H1 (cell line): ENCODE results near the gene CTNNA3. TPM values are rescaled to one million over a fixed set of nuclear protein-coding genes. Genes with fewer than 3 reads are reported as not detected.

Experiments
- ASH2L ChIP-seq: fragments of 200-600, 300-600 bp; sonication (generic); IDR thresholded peaks from one replicate; pipeline ENCODE4 v1.7.1; 2017; ENCODE audit warnings: low read length
- BRCA1 ChIP-seq: IDR thresholded peaks from 2 replicates; pipeline ENCODE4 v1.6.1; 2012; ENCODE audit warnings: low read depth, low read length, improper control_type of control experiment
- CBX8 ChIP-seq: fragments of 300-800, 300-1000 bp; sonication (generic); IDR thresholded peaks from 2 replicates; pipeline ENCODE4 v1.7.1; 2016; ENCODE audit warnings: low read depth, low read length, borderline replicate concordance
- CEBPB ChIP-seq: IDR thresholded peaks from 2 replicates; pipeline ENCODE4 v1.6.1; 2012; ENCODE audit warnings: low read depth, low read length
- CHD1 ChIP-seq: IDR thresholded peaks from 2 replicates; pipeline ENCODE4 v1.6.1; 2012; ENCODE audit warnings: low read depth, low read length, improper control_type of control experiment
- CHD2 ChIP-seq: IDR thresholded peaks from 2 replicates; pipeline ENCODE4 v1.6.1; 2012; ENCODE audit warnings: low read length, improper control_type of control experiment
- CTCF ChIP-seq, 3 experiments: IDR thresholded peaks; 1 replicate in 2 of 3; 2 replicates in 1 of 3; pipeline versions ENCODE4 v1.5.1 to v1.6.1; 2011; ENCODE audit warnings: low read length in 3 of 3, mild to moderate bottlenecking in 3 of 3, inconsistent platforms in 2 of 3, low read depth in 1 of 3, moderate library complexity in 1 of 3; ENCODE audit not compliant: insufficient read depth in 1 of 3; ENCODE audit errors: control extremely low read depth in 1 of 3
- EGR1 ChIP-seq: IDR thresholded peaks from 2 replicates; pipeline ENCODE4 v1.6.1; 2011; ENCODE audit warnings: low read depth, low read length, borderline replicate concordance
- GABPA ChIP-seq: IDR thresholded peaks from 2 replicates; pipeline ENCODE4 v1.6.1; 2011; ENCODE audit warnings: mild to moderate bottlenecking, low read length, moderate library complexity, borderline replicate concordance; ENCODE audit not compliant: insufficient read depth
- JUN ChIP-seq: IDR thresholded peaks from 2 replicates; pipeline ENCODE4 v1.6.1; 2011; ENCODE audit warnings: low read depth, mild to moderate bottlenecking, improper control_type of control experiment, low read length
- JUND ChIP-seq: IDR thresholded peaks from 2 replicates; pipeline ENCODE4 v1.6.1; 2011; ENCODE audit warnings: mild to moderate bottlenecking, improper control_type of control experiment, low read length
- KDM1A ChIP-seq: fragments of 200-600, 300-600 bp; sonication (generic); IDR thresholded peaks from 2 replicates; pipeline ENCODE4 v1.7.1; 2016; ENCODE audit warnings: mild to moderate bottlenecking, low read length, borderline replicate concordance
- KDM5A ChIP-seq: fragments of 200-600 bp; IDR thresholded peaks from 2 replicates; pipeline ENCODE4 v1.7.1; 2012; ENCODE audit warnings: mild to moderate bottlenecking, low read length, inconsistent platforms, mixed read lengths
- NRF1 ChIP-seq: IDR thresholded peaks from 2 replicates; pipeline ENCODE4 v1.6.1; 2011; ENCODE audit warnings: mild to moderate bottlenecking, low read depth, low read length, improper control_type of control experiment
- RXRA ChIP-seq: IDR thresholded peaks from 2 replicates; pipeline ENCODE4 v1.6.1; 2011; ENCODE audit warnings: low read depth, mild to moderate bottlenecking, low read length, moderate library complexity; ENCODE audit not compliant: insufficient read depth
- SIN3A ChIP-seq, 2 experiments: IDR thresholded peaks in 1 of 2; conservative IDR thresholded peaks in 1 of 2; 2 replicates each; pipeline ENCODE4 v1.6.1; 2011 to 2012; ENCODE audit warnings: low read length in 2 of 2, improper control_type of control experiment in 1 of 2, low read depth in 1 of 2, mild to moderate bottlenecking in 1 of 2
- SIX5 ChIP-seq: IDR thresholded peaks from 2 replicates; pipeline ENCODE4 v1.6.1; 2011; ENCODE audit warnings: mild to moderate bottlenecking, low read depth, low read length
- SP4 ChIP-seq: IDR thresholded peaks from 2 replicates; pipeline ENCODE4 v1.6.1; 2012; ENCODE audit warnings: low read length, inconsistent platforms
- SUZ12 ChIP-seq: fragments of 200-600 bp; sonication (generic); IDR thresholded peaks from 2 replicates; pipeline ENCODE4 v1.6.1; 2012; ENCODE audit warnings: mild to moderate bottlenecking, inconsistent platforms, low read length, moderate library complexity, mixed read lengths
- TAF7 ChIP-seq: optimal IDR thresholded peaks from 2 replicates; pipeline ENCODE3; 2011; ENCODE audit warnings: low read depth, mild to moderate bottlenecking, inconsistent platforms, low read length, moderate library complexity, borderline replicate concordance
- TEAD4 ChIP-seq: IDR thresholded peaks from 2 replicates; pipeline ENCODE4 v1.6.1; 2012; ENCODE audit warnings: low read depth, low read length, inconsistent platforms, mixed read lengths
- YY1 ChIP-seq: IDR thresholded peaks from 2 replicates; pipeline ENCODE4 v1.6.1; 2011; ENCODE audit warnings: low read depth, mild to moderate bottlenecking, low read length
- ZNF274 ChIP-seq: IDR thresholded peaks from 2 replicates; pipeline ENCODE4 v1.7.0; 2012; ENCODE audit warnings: low read length, borderline replicate concordance; ENCODE audit errors: extremely low read depth
- polyA plus RNA-seq, 7 experiments: library from polyadenylated mRNA; depleted of rRNA in 3 of 7; stranded (reverse) in 5 of 7; unstranded in 2 of 7; fragments of >200 nt in 5 of 7; fragments of 200-250 nt in 2 of 7; gene quantifications; 1 replicate in 5 of 7; 2 replicates in 1 of 7; 4 replicates in 1 of 7; pipeline versions ENCODE4 v1.2.1 to v1.2.3, GENCODE V29; 2011 to 2013; ENCODE audit warnings: missing spikeins in 2 of 7, mixed read lengths in 2 of 7
- total RNA-seq: library from RNA; stranded (reverse); fragmentation: NEBNext Ultra II Directional; extraction: Animal tissue kit (Norgen Biotek cat#: 25700); gene quantifications from 2 replicates; pipeline ENCODE4 v1.2.1, GENCODE V29; 2021

CTNNA3 gene
- total and polyA plus RNA-seq, 2 of the 8 experiments (the other 6 are each of a cell fraction or from before 2014, with no cell fraction given) = 1.3 to 1.5 TPM

GRCh38 chr10:66925896-66926715, 769.9 kb downstream of the CTNNA3 start, which contains the start of gene LRRTM3 (continued):
- peak in 2 of 3 experiments; percentile 22 to 61; a peak in 2 of 4 replicates for TF ChIP-seq CTCF (IDR thresholded peaks at IDR 0.05; ENCODE audit: control extremely low read depth in 1 of 3, insufficient read depth in 1 of 3, low read depth in 1 of 3, low read length in 3 of 3)
- no peak for TF ChIP-seq RXRA
- TF ChIP-seq CEBPB = no peak
- no peak for TF ChIP-seq EGR1
- TF ChIP-seq SIN3A (conservative IDR thresholded peaks at IDR 0.05 in 1 of 2, IDR thresholded peaks at IDR 0.05 in 1 of 2; ENCODE audit: low read depth in 1 of 2, low read length in 2 of 2) = peak; percentile 88 to 91
- TF ChIP-seq CHD1 = no peak
- TF ChIP-seq KDM1A = no peak
- no peak for TF ChIP-seq GABPA
- no peak for TF ChIP-seq JUN
- TF ChIP-seq NRF1 = no peak
- TF ChIP-seq TAF7 = no peak
- TF ChIP-seq BRCA1 = no peak
- no peak for TF ChIP-seq SP4
- no peak for TF ChIP-seq SUZ12
- no peak for TF ChIP-seq ZNF274
- peak; percentile 90 for TF ChIP-seq TEAD4
- TF ChIP-seq JUND = no peak
- peak; percentile 26; the same call in 1 of the 2 replicates for TF ChIP-seq YY1
- no peak for TF ChIP-seq CBX8
- no peak for TF ChIP-seq CHD2
- TF ChIP-seq KDM5A = no peak
- TF ChIP-seq SIX5 = no peak
- no peak for TF ChIP-seq ASH2L
